IMR-90 (cell line): ENCODE results near the gene TAS2R1. TPM values are rescaled to one million over a fixed set of nuclear protein-coding genes. Genes with fewer than 3 reads are reported as not detected.
A peak's percentile ranks its signal among the peaks of the same experiment; 100 is the strongest.

Experiments used
- ATAC-seq: fragments of 200-7000 bp; cut with Tn5 transposase; 2 replicates; pipeline ENCODE4 v1.9.1; 2020; ENCODE audit warnings: low read depth, mild to moderate bottlenecking, moderate library complexity
- BruUV-seq: library from RNA; stranded (reverse); fragments of 400-500 nt; replicated peaks from 2 replicates; lab custom pipeline; 2021; lab: Mats Ljungman, UMichigan
- CTCF ChIA-PET: fragments of 300-600 bp; formaldehyde crosslinking; extraction: SDS; loops from one replicate; lab custom pipeline; 2021; ENCODE audit warnings: antibody characterized with exemption; lab: Yijun Ruan, JAX
- POLR2A ChIA-PET: fragments of 300-600 bp; sonication (Branson Sonifier 250); formaldehyde crosslinking; loops from one replicate; lab custom pipeline; 2022; ENCODE audit warnings: antibody characterized with exemption; ENCODE audit not compliant: unreplicated experiment; lab: Charles Lee
- DNase-seq: peaks from one replicate; pipeline ENCODE4 v3.0.0; 2013
- H2AFZ ChIP-seq: replicated peaks from 2 replicates; pipeline ENCODE3; 2013; ENCODE audit warnings: low read length, mild to moderate bottlenecking; ENCODE audit not compliant: poor library complexity
- H2AK5ac ChIP-seq: 2 replicates; pipeline ENCODE4 v1.6.1; 2013; ENCODE audit warnings: low read depth, low read length, inconsistent platforms
- H2AK9ac ChIP-seq: replicated peaks from 2 replicates; pipeline ENCODE3; 2013; ENCODE audit warnings: mild to moderate bottlenecking, low read depth, low read length, moderate library complexity; ENCODE audit not compliant: poor library complexity
- H2BK120ac ChIP-seq: 2 replicates; pipeline ENCODE4 v1.6.1; 2013; ENCODE audit warnings: low read depth, low read length, inconsistent platforms
- H2BK15ac ChIP-seq: 3 replicates; pipeline ENCODE4 v1.6.1; 2013; ENCODE audit warnings: low read depth, low read length, inconsistent platforms
- H2BK20ac ChIP-seq: 2 replicates; pipeline ENCODE4 v1.6.1; 2013; ENCODE audit warnings: low read depth, mild to moderate bottlenecking, inconsistent platforms, low read length, moderate library complexity
- H2BK5ac ChIP-seq: 2 replicates; pipeline ENCODE4 v1.6.1; 2013; ENCODE audit warnings: mild to moderate bottlenecking, low read depth, low read length, inconsistent platforms; ENCODE audit not compliant: poor library complexity, severe bottlenecking
- H3K14ac ChIP-seq: replicated peaks from 2 replicates; pipeline ENCODE4 v1.6.1; 2013; ENCODE audit warnings: low read depth, low read length, inconsistent platforms
- H3K18ac ChIP-seq: 2 replicates; pipeline ENCODE4 v1.6.1; 2013; ENCODE audit warnings: low read depth, low read length, control low read depth
- H3K23ac ChIP-seq: 2 replicates; pipeline ENCODE4 v1.6.1; 2013; ENCODE audit warnings: low read depth, low read length, inconsistent platforms
- H3K27ac ChIP-seq: 2 replicates; pipeline ENCODE4 v1.5.1; 2013; ENCODE audit warnings: mild to moderate bottlenecking, control low read depth, low read length; ENCODE audit not compliant: insufficient read depth
- H3K27me3 ChIP-seq: 2 replicates; pipeline ENCODE4 v1.6.1; 2013; ENCODE audit warnings: low read length; ENCODE audit not compliant: control insufficient read depth, insufficient read depth
- H3K36me3 ChIP-seq: 2 replicates; pipeline ENCODE4 v1.6.1; 2013; ENCODE audit warnings: low read length, mixed read lengths; ENCODE audit not compliant: control insufficient read depth, insufficient read depth
- H3K4ac ChIP-seq: 2 replicates; pipeline ENCODE4 v1.6.1; 2013; ENCODE audit warnings: low read depth, low read length, inconsistent platforms
- H3K4me1 ChIP-seq: 2 replicates; pipeline ENCODE4 v1.6.1; 2013; ENCODE audit warnings: low read length, mixed read lengths; ENCODE audit not compliant: control insufficient read depth, insufficient read depth
- H3K4me2 ChIP-seq: 2 replicates; pipeline ENCODE4 v1.6.1; 2013; ENCODE audit warnings: low read depth, mild to moderate bottlenecking, control low read depth, low read length, moderate library complexity
- H3K4me3 ChIP-seq: 2 replicates; pipeline ENCODE4 v1.5.1; 2013; ENCODE audit warnings: low read depth, mild to moderate bottlenecking, control low read depth, low read length, moderate library complexity; ENCODE audit not compliant: insufficient read depth
- H3K56ac ChIP-seq: 2 replicates; pipeline ENCODE4 v1.6.1; 2013; ENCODE audit warnings: low read length, inconsistent platforms; ENCODE audit not compliant: insufficient read depth; ENCODE audit errors: extremely low read depth
- H3K79me1 ChIP-seq, 2 experiments: 2 replicates each; pipeline ENCODE4 v1.6.1; 2013; ENCODE audit warnings: low read length in 2 of 2, inconsistent platforms in 1 of 2, low read depth in 1 of 2
- H3K9ac ChIP-seq: 2 replicates; pipeline ENCODE4 v1.6.1; 2013; ENCODE audit warnings: low read depth, low read length, control low read depth
- H3K9me1 ChIP-seq: 2 replicates; pipeline ENCODE4 v1.6.1; 2013; ENCODE audit warnings: low read length, inconsistent platforms; ENCODE audit not compliant: insufficient read depth
- H3K9me3 ChIP-seq: 2 replicates; pipeline ENCODE4 v1.6.1; 2013; ENCODE audit warnings: low read length; ENCODE audit not compliant: control insufficient read depth, insufficient read depth
- H4K20me1 ChIP-seq: 2 replicates; pipeline ENCODE4 v1.6.1; 2013; ENCODE audit warnings: low read length, inconsistent platforms; ENCODE audit not compliant: insufficient read depth
- H4K5ac ChIP-seq: 2 replicates; pipeline ENCODE4 v1.6.1; 2013; ENCODE audit warnings: mild to moderate bottlenecking, low read depth, low read length, control low read depth
- H4K8ac ChIP-seq, 2 experiments: 2 replicates each; pipeline ENCODE4 v1.6.1; 2013; ENCODE audit warnings: low read depth in 2 of 2, low read length in 2 of 2, control low read depth in 1 of 2, inconsistent platforms in 1 of 2
- H4K91ac ChIP-seq: 2 replicates; pipeline ENCODE4 v1.6.1; 2013; ENCODE audit warnings: low read depth, low read length, inconsistent platforms; ENCODE audit not compliant: insufficient read depth
- BHLHE40 ChIP-seq: fragments of 150-350 bp; IDR thresholded peaks from 2 replicates; pipeline ENCODE4 v1.6.1; 2016; ENCODE audit warnings: mild to moderate bottlenecking, low read depth, low read length
- CEBPB ChIP-seq: IDR thresholded peaks from 2 replicates; pipeline ENCODE4 v1.6.1; 2012; ENCODE audit warnings: low read depth, low read length, improper control_type of control experiment
- CHD1 ChIP-seq: IDR thresholded peaks from 2 replicates; pipeline ENCODE4 v1.6.1; 2012; ENCODE audit warnings: low read depth, low read length, improper control_type of control experiment
- CTCF ChIP-seq: conservative IDR thresholded peaks from 2 replicates; pipeline ENCODE4 v1.5.1; 2012; ENCODE audit warnings: mild to moderate bottlenecking, low read depth, low read length, improper control_type of control experiment
- ELK1 ChIP-seq: fragments of 150-350 bp; IDR thresholded peaks from 2 replicates; pipeline ENCODE4 v1.6.1; 2016; ENCODE audit warnings: low read depth, mild to moderate bottlenecking, low read length, moderate library complexity, borderline replicate concordance
- FOS ChIP-seq: fragments of 150-350 bp; IDR thresholded peaks from 2 replicates; pipeline ENCODE4 v1.6.1; 2016; ENCODE audit warnings: low read depth, low read length
- MAFK ChIP-seq: IDR thresholded peaks from 2 replicates; pipeline ENCODE4 v1.6.1; 2012; ENCODE audit warnings: low read depth, low read length, improper control_type of control experiment
- MAZ ChIP-seq: IDR thresholded peaks from 2 replicates; pipeline ENCODE4 v1.6.1; 2012; ENCODE audit warnings: low read depth, mild to moderate bottlenecking, low read length, improper control_type of control experiment, moderate library complexity, borderline replicate concordance
- MXI1 ChIP-seq: IDR thresholded peaks from 2 replicates; pipeline ENCODE4 v1.6.1; 2012; ENCODE audit warnings: low read depth, mild to moderate bottlenecking, low read length, moderate library complexity, borderline replicate concordance
- POLR2A ChIP-seq: IDR thresholded peaks from 2 replicates; pipeline ENCODE4 v1.6.1; 2012; ENCODE audit warnings: mild to moderate bottlenecking, low read depth, low read length
- RAD21 ChIP-seq: IDR thresholded peaks from 2 replicates; pipeline ENCODE4 v1.6.1; 2012; ENCODE audit warnings: low read length, improper control_type of control experiment
- RCOR1 ChIP-seq: IDR thresholded peaks from 2 replicates; pipeline ENCODE4 v1.6.1; 2012; ENCODE audit warnings: mild to moderate bottlenecking, low read length, improper control_type of control experiment; ENCODE audit not compliant: insufficient replicate concordance
- SMC3 ChIP-seq: fragments of 150-350 bp; IDR thresholded peaks from 2 replicates; pipeline ENCODE4 v1.6.1; 2016; ENCODE audit warnings: low read depth, mild to moderate bottlenecking, antibody characterized with exemption, low read length, moderate library complexity
- WGBS, 2 experiments: methylation state at CpG; one replicate each; pipeline versions ENCODE4 v1.1.5 to v1.1.7; 2013; ENCODE audit warnings: missing lambda C conversion rate in 2 of 2; ENCODE audit not compliant: insufficient read length in 1 of 2; ENCODE audit errors: extremely low coverage in 2 of 2; 5-methylcytosine and 5-hydroxymethylcytosine counted together
- dilution Hi-C: fragments of 300-500 bp; cut with HindIII; formaldehyde crosslinking; loops from one replicate; pipeline ENCODE4 v1.14.3; 2018; ENCODE audit warnings: low sequenced_read_pairs; ENCODE audit not compliant: unreplicated experiment
- in situ Hi-C: fragments of 300-500 bp; cut with MboI; formaldehyde crosslinking; loops from 3 replicates; pipeline ENCODE4 v1.14.3; 2019; ENCODE audit warnings: low sequenced_read_pairs, inconsistent platforms, mixed read lengths
- intact Hi-C: fragments of 100-400 bp; cut with micrococcal nuclease; formaldehyde crosslinking; loops from 2 replicates; pipeline ENCODE4 v1.10.0; 2022
- polyA plus RNA-seq, 3 experiments: library from polyadenylated mRNA; depleted of rRNA; stranded (reverse); fragments of >200 nt; gene quantifications; 2 replicates each; pipeline ENCODE4 v1.2.3, GENCODE V29; 2012; ENCODE audit warnings: low replicate concordance in 1 of 3
- total RNA-seq: library from RNA; depleted of rRNA; stranded (reverse); fragments of >200 nt; gene quantifications from 2 replicates; pipeline ENCODE4 v1.2.3, GENCODE V29; 2012
- TF ChIP-seq, protein P1 (sequence below): fragments of 150-350 bp; IDR thresholded peaks from 2 replicates; pipeline ENCODE4 v1.6.1; 2017; ENCODE audit warnings: mild to moderate bottlenecking, antibody characterized with exemption, low read length, low read depth

The TAS2R1 gene
- total and polyA plus RNA-seq, 2 of the 4 experiments (the other 2 are of a cell fraction), result not detected

- H3K4me2 ChIP-seq, result no peak overlapping the region
- H3K4ac ChIP-seq, result no peak overlapping the region
- no peaks in the 10 kb centered on the region for H3K79me1 ChIP-seq
- no peak overlapping the region for H3K23ac ChIP-seq
- H2AK9ac ChIP-seq, result no peak overlapping the region
- H2BK120ac ChIP-seq, result no peak overlapping the region
- BruUV-seq, result no TSS peak
- H3K56ac ChIP-seq, result no peak overlapping the region
- in situ Hi-C loops, result no loop called here
- H3K9me1 ChIP-seq, result no peaks in the 10 kb centered on the region
- POLR2A ChIA-PET, result no interaction called here
- no peak overlapping the region for H2AFZ ChIP-seq
- no peak overlapping the region for H2BK15ac ChIP-seq
- H3K18ac ChIP-seq, result no peak overlapping the region
- H3K27me3 ChIP-seq, result no peaks in the 10 kb centered on the region
- dilution Hi-C loops, result no loop called here
- H4K5ac ChIP-seq, result no peak overlapping the region
- no peak overlapping the region for H3K27ac ChIP-seq
- TF ChIP-seq RAD21, result no peak
- TF ChIP-seq CHD1, result no peak
- TF ChIP-seq RCOR1, result no peak
- TF ChIP-seq, protein P1, sequence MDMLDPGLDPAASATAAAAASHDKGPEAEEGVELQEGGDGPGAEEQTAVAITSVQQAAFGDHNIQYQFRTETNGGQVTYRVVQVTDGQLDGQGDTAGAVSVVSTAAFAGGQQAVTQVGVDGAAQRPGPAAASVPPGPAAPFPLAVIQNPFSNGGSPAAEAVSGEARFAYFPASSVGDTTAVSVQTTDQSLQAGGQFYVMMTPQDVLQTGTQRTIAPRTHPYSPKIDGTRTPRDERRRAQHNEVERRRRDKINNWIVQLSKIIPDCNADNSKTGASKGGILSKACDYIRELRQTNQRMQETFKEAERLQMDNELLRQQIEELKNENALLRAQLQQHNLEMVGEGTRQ, result no peak
- TF ChIP-seq MAZ, result no peak
- TF ChIP-seq MXI1, result no peak
- TF ChIP-seq ELK1, result no peak
- no peak for TF ChIP-seq SMC3
- no peak for TF ChIP-seq MAFK
- TF ChIP-seq CEBPB, result no peak
- no peak for TF ChIP-seq FOS
- TF ChIP-seq POLR2A, result no peak
- TF ChIP-seq CTCF, result no peak
- no peak for TF ChIP-seq BHLHE40
- H2AK5ac ChIP-seq, result no peak overlapping the region
- intact Hi-C loops, result no loop called here
- no peak overlapping the region for H3K9ac ChIP-seq
- CTCF ChIA-PET, result no interaction called here
- H3K36me3 ChIP-seq, result no peaks in the 10 kb centered on the region
- H3K9me3 ChIP-seq, result no peaks in the 10 kb centered on the region; the same call in none of the 2 replicates
- H3K4me1 ChIP-seq, result no peaks in the 10 kb centered on the region
- no peak overlapping the region for H3K4me3 ChIP-seq
- ATAC-seq (peak; percentile 21; the same call in 1 of the 2 replicates), DNase-seq (no peak)
- H2BK20ac ChIP-seq, result no peak overlapping the region
- H4K8ac ChIP-seq, result no peak overlapping the region
- no CpG with 5 or more reads among the region's 2 CpGs for WGBS, 2 experiments
- H2BK5ac ChIP-seq, result no peak overlapping the region
- no peak overlapping the region for H3K14ac ChIP-seq
- H4K91ac ChIP-seq, result no peak overlapping the region
- H4K20me1 ChIP-seq, result no peaks in the 10 kb centered on the region
Measured at GRCh38 chr5:9667906-9668305, 37.8 kb upstream of the TAS2R1 start.
